DMS79 treated with DMSO at 0.1 percent for 48 hours (cell line): ENCODE measurements around the gene IDI1.
"Not testable (repeated sequence)": the region's sequence is repeated elsewhere in the genome, so short reads cannot be mapped to it uniquely, and the experiment has no call there.

Experiments
- DNase-seq: peaks from one replicate; lab custom pipeline; 2025; lab: John Stamatoyannopoulos, UW

The IDI1 gene

GRCh38 chr10:1048732-1049424, at the start of gene IDI1:
IDI1 (minus strand) TSS chr10:1049119; CDS start chr10:1049003, 116 bp downstream.
- DNase-seq, result peak; percentile 91

GRCh38 chr10:1097436-1097835, 48.5 kb upstream of the IDI1 start:
- DNase-seq, result no peak

GRCh38 chr10:1096287-1096889, 47.5 kb upstream of the IDI1 start:
- no peak for DNase-seq

- no peak for DNase-seq
Observed at GRCh38 chr10:1095498-1095897, 46.6 kb upstream of the IDI1 start.

GRCh38 chr10:1094112-1095057, 45.5 kb upstream of the IDI1 start:
- DNase-seq, result no peak

GRCh38 chr10:1093696-1094095, 44.8 kb upstream of the IDI1 start:
- no peak for DNase-seq

- no peak for DNase-seq
Observed at GRCh38 chr10:1090696-1091095, 41.8 kb upstream of the IDI1 start.

GRCh38 chr10:1089017-1089689, 40.2 kb upstream of the IDI1 start:
- no peak for DNase-seq

GRCh38 chr10:1086787-1087186, 37.9 kb upstream of the IDI1 start:
- no peak for DNase-seq

- no peak for DNase-seq
Observed at GRCh38 chr10:1085258-1085657, 36.3 kb upstream of the IDI1 start.

GRCh38 chr10:1084011-1084950, 35.4 kb upstream of the IDI1 start:
- DNase-seq, result no peak

GRCh38 chr10:1083581-1083980, 34.7 kb upstream of the IDI1 start:
- DNase-seq, result no peak

GRCh38 chr10:1078668-1079067, 29.7 kb upstream of the IDI1 start:
- no peak for DNase-seq

GRCh38 chr10:1074748-1075308, 25.9 kb upstream of the IDI1 start:
- peak; percentile 20 for DNase-seq

GRCh38 chr10:1074052-1074747, 25.3 kb upstream of the IDI1 start:
- DNase-seq, result no peak

GRCh38 chr10:1070919-1071318, 22.0 kb upstream of the IDI1 start:
- no peak for DNase-seq

GRCh38 chr10:1068380-1069361, 19.8 kb upstream of the IDI1 start:
- no peak for DNase-seq

GRCh38 chr10:1066734-1067133, 17.8 kb upstream of the IDI1 start:
- DNase-seq, result not testable (repeated sequence)

GRCh38 chr10:1064964-1065247, 16.0 kb upstream of the IDI1 start:
- no peak for DNase-seq
